Ascending aorta (tissue), 2 donors: ENCODE results near the gene PLEKHM2. TPM values are rescaled to one million over a fixed set of nuclear protein-coding genes. Genes with fewer than 3 reads are reported as not detected.
A peak's percentile ranks its signal among the peaks of the same experiment; 100 is the strongest.

ENCODE experiments used
- DNase-seq, 2 donors: peaks; one replicate each; pipeline ENCODE4 v3.0.0-alpha.2; 2019; ENCODE audit warnings: low spot score in 2 of 2
- H3K27ac ChIP-seq, 2 donors: fragments of 200-600 bp; sonication (generic); one replicate each; pipeline ENCODE4 v1.5.1; 2016 to 2017; ENCODE audit warnings: mild to moderate bottlenecking in 1 of 2
- H3K27me3 ChIP-seq: fragments of 200-600 bp; sonication (generic); one replicate; pipeline ENCODE4 v1.5.1; 2017
- H3K36me3 ChIP-seq, 2 donors: fragments of 200-600 bp; sonication (generic); one replicate each; pipeline ENCODE4 v1.5.1; 2016
- H3K4me1 ChIP-seq, 2 donors: fragments of 200-600 bp; sonication (generic); one replicate each; pipeline ENCODE4 v1.5.1; 2016 to 2017; ENCODE audit warnings: mild to moderate bottlenecking in 1 of 2
- H3K4me3 ChIP-seq, 2 donors: fragments of 200-600 bp; sonication (generic); one replicate each; pipeline ENCODE4 v1.5.1; 2016 to 2017; ENCODE audit warnings: mild to moderate bottlenecking in 1 of 2
- H3K9me3 ChIP-seq, 2 donors: fragments of 200-600 bp; sonication (generic); one replicate each; pipeline ENCODE4 v1.5.1; 2016
- CTCF ChIP-seq, 3 experiments: fragments of 200-600 bp in 2 of 3; fragments of 450-650 bp in 1 of 3; sonication (generic) in 2 of 3; IDR thresholded peaks; one replicate each; pipeline ENCODE4 v1.5.1; 2016 to 2019; ENCODE audit warnings: antibody characterized with exemption in 3 of 3, mild to moderate bottlenecking in 1 of 3, moderate library complexity in 1 of 3
- intact Hi-C: fragments of 100-400 bp; cut with DNase I; formaldehyde crosslinking; loops from one replicate; pipeline ENCODE4 v1.15.1; 2023
- total RNA-seq: library from RNA; depleted of rRNA; stranded (reverse); fragments of >200 nt; gene quantifications from one replicate; pipeline ENCODE4 v1.1.0, GENCODE V29; 2016

The PLEKHM2 gene
- total RNA-seq, 1 donor from 2014 or later: 129 TPM

GRCh38 chr1:15732686-15733081 is 48.6 kb downstream of the PLEKHM2 start:
- no peak overlapping the region for H3K4me3 ChIP-seq
- peak overlapping the region in 1 of 2 donors; percentile 17 for H3K27ac ChIP-seq
- peaks cover 16 to 23% of the 10 kb centered on the region in 2 donors for H3K4me1 ChIP-seq
- no peaks in the 10 kb centered on the region for H3K9me3 ChIP-seq
- H3K36me3 ChIP-seq: peaks cover 66 to 74% of the 10 kb centered on the region in 2 donors
- no peak for TF ChIP-seq CTCF (IDR thresholded peaks at IDR 0.05)
- DNase-seq: no peak
- H3K27me3 ChIP-seq: no peaks in the 10 kb centered on the region
- intact Hi-C loops: no loop called here

GRCh38 chr1:15733218-15733725 is 49.2 kb downstream of the PLEKHM2 start:
- Histone ChIP-seq H3K4me1 (peaks cover 16 to 25% of the 10 kb centered on the region in 2 donors), H3K4me3 (no peak overlapping the region), H3K36me3 (peaks cover 61 to 71% of the 10 kb centered on the region in 2 donors), H3K9me3 (no peaks in the 10 kb centered on the region), H3K27ac (no peak overlapping the region), H3K27me3 (no peaks in the 10 kb centered on the region)
- TF ChIP-seq CTCF (IDR thresholded peaks at IDR 0.05): no peak
- no peak for DNase-seq
- intact Hi-C loops: no loop called here

GRCh38 chr1:15733726-15734226 is 49.7 kb downstream of the PLEKHM2 start:
- intact Hi-C loops: no loop called here
- no peak overlapping the region for H3K4me3 ChIP-seq
- no peak for DNase-seq
- H3K4me1 ChIP-seq: peaks cover 16 to 25% of the 10 kb centered on the region in 2 donors
- no peak overlapping the region for H3K27ac ChIP-seq
- no peaks in the 10 kb centered on the region for H3K9me3 ChIP-seq
- H3K27me3 ChIP-seq: no peaks in the 10 kb centered on the region
- H3K36me3 ChIP-seq: peaks cover 55 to 66% of the 10 kb centered on the region in 2 donors
- TF ChIP-seq CTCF (IDR thresholded peaks at IDR 0.05): no peak

- peaks cover 50 to 65% of the 10 kb centered on the region in 2 donors for H3K36me3 ChIP-seq
Observed at GRCh38 chr1:15734296-15734695, 50.2 kb downstream of the PLEKHM2 start.

GRCh38 chr1:15734901-15735300 is 50.8 kb downstream of the PLEKHM2 start:
- Histone ChIP-seq H3K27ac (peak overlapping the region; percentile 62 to 81), H3K36me3 (peaks cover 44 to 62% of the 10 kb centered on the region in 2 donors), H3K27me3 (no peaks in the 10 kb centered on the region), H3K4me3 (no peak overlapping the region), H3K4me1 (peaks cover 16 to 25% of the 10 kb centered on the region in 2 donors), H3K9me3 (no peaks in the 10 kb centered on the region)
- DNase-seq: no peak
- intact Hi-C loops: loop anchor here (5.0 kb wide), 1 partner anchor 53 kb away; the partner anchor contains the start of gene PLEKHM2
- TF ChIP-seq CTCF (IDR thresholded peaks at IDR 0.05): no peak

More at GRCh38 chr1:15734296-15734695, 50.2 kb downstream of the PLEKHM2 start:
- Histone ChIP-seq H3K9me3 (no peaks in the 10 kb centered on the region), H3K4me3 (no peak overlapping the region), H3K27ac (peak overlapping the region in 1 of 2 donors; percentile 62), H3K4me1 (peaks cover 16 to 25% of the 10 kb centered on the region in 2 donors), H3K27me3 (no peaks in the 10 kb centered on the region)
- no peak for TF ChIP-seq CTCF (IDR thresholded peaks at IDR 0.05)
- intact Hi-C loops: no loop called here
- DNase-seq: no peak
